Activated T-helper 1 cell treated with anti-CD3 and anti-CD28 coated beads, Interleukin-2, amount 50 U/mL, for 16 hours (primary cell): ENCODE results near the gene MSANTD3.
"Not testable (repeated sequence)": the region's sequence is repeated elsewhere in the genome, so short reads cannot be mapped to it uniquely, and the experiment has no call there.

ENCODE experiments used
- DNase-seq, 2 donors: peaks; one replicate each; pipeline ENCODE4 v3.0.0-alpha.2; 2020; ENCODE audit warnings: low read depth in 1 of 2, low spot score in 1 of 2

The MSANTD3 gene

DNA sequence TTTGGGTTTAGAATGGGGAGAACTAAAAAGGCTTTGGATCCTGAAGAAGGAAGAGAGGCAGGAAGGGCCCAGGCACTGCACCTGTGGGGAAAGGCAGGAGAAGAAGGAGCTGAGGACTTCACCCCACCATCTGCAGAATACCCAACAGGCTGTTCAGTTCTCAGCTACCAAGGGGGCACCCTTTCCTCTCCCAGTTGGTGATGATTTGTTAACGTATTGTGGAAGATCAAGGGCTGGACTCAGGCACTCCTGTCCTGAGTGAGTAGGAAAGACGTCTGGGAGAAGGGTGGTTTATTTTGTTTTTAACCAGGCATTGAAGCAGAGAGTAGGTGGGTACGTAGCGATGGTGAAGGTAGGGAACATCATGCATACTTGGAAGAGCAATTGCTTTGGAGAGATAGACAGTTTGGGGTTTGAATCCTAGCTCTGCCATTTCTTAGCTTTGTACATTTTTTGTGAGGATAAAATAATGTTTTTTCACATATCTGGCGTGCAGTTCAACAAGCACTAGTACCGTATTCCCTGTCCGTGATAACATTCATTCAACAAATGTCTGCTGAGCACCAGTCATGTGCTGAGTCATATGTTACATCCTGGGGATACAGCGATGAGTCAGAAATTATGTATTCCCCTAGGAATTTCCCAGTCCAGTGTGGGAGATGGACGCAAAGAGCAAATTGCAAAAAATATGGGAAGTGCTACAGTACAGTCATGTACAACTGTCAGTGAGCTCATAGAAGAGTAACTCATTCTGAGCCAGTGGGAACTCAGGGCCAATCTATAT lies 2.1 kb downstream of the MSANTD3 start:
- DNase-seq = no peak

DNA sequence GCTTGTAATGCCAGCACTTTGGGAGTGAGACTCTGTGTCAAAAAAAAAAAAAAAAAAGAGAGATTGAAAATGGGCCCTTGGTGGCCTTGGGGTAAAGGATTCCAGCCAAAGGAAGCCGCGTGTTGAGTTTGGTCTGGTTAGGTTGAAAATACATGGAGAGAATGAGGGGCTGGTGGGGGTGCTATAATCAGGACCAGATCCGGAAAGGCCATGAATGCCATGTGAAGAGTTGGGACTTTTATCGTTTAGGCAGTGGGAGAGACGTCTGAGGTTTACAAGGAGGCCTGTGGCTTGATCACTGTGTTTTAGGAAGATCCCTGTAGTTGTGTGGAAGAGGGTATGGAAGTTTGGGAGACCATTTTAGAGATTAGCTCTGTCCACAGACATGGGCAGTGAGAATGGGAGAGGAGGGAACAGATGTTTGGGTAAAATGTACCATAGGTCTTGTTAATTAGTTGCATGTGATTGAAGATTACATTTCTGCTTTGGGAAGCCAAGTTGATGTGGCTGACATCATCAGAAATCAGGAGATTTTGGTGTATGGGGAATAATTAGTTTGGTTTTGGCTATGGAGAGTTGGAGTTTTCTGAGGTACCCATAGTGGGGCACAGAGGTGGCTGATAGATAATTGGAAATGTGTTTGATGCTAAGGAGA lies 3.5 kb downstream of the MSANTD3 start:
- DNase-seq = no peak

- DNase-seq = no peak
Measured at GRCh38 chr9:100431886-100432285, 4.9 kb downstream of the MSANTD3 start.

DNA sequence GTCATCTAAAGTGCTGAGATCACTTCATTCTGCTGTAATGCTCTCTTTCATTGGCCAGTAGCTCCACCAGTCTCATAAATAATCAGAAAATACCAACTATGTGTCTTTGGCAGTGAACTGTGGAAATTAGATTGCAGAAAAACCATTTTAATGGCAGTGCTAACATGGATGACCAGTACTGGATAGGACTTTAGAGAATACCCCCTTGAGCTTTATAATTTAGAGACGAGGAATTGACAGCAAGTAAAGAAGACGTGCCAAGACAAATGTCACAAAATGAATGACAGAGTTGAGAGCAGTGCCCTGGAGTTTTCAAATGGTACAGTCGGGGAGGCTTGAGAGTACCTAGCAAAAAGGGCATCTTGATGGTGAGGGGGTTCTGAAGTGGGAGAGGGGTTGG lies 5.8 kb downstream of the MSANTD3 start:
- DNase-seq = no peak

GRCh38 chr9:100436571-100436970 lies 9.6 kb downstream of the MSANTD3 start:
- no peak for DNase-seq

GRCh38 chr9:100437860-100438805 lies 11.2 kb downstream of the MSANTD3 start:
- peak; percentile 42 to 47 for DNase-seq

DNA sequence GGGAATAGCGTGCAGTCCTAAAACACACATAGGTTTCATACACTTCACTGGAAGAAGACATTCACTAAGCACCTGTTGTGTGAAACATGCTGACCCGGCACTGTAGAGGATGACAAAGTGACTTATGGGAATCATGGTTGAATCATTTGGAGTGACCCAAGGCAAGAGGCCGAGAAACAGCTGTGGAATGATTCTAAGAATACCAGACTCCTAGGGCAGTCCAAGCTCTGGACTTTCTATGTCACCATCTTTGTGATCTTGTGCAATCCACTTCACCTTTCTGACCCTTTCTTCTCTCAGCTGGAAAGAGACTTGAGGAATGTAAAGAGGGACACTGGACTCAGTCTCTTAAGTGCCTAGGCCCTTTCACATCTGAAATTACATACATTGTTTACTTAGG lies 13.1 kb downstream of the MSANTD3 start:
- DNase-seq = no peak

DNA sequence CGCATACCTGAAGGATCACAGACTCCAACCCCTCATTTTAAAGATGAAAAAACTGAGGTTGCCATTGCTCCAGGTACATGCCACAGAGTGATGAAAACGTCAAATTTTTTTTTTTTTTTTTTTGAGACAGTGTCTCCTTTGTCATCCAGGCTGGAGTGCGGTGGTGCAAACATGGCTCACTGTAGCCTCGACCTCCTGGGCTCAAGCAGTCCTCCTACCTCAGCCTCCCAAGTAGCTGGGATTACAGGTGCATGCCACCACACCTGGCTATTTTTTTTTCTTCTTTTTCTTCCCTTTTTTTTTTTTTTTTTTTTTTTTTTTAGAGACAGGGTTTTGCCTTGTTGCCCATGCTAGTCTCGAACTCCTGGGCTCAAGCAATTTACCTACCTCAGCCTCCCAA lies 13.5 kb downstream of the MSANTD3 start:
- not testable (repeated sequence) for DNase-seq

DNA sequence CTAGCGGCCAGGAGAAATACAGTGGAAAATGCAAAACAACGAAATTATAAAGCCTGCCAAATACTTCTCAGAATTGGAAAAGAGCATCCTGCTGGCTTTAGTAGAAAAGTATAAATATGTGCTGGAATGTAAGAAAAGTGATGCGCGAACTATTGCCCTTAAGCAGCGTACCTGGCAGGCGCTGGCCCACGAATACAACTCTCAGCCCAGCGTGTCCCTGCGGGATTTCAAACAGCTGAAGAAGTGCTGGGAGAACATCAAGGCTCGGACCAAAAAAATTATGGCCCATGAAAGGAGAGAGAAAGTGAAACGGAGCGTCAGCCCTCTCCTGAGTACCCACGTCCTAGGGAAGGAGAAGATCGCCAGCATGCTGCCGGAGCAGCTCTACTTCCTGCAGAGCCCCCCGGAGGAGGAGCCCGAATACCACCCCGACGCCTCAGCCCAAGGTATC lies 15.0 kb downstream of the MSANTD3 start:
- no peak for DNase-seq

DNA sequence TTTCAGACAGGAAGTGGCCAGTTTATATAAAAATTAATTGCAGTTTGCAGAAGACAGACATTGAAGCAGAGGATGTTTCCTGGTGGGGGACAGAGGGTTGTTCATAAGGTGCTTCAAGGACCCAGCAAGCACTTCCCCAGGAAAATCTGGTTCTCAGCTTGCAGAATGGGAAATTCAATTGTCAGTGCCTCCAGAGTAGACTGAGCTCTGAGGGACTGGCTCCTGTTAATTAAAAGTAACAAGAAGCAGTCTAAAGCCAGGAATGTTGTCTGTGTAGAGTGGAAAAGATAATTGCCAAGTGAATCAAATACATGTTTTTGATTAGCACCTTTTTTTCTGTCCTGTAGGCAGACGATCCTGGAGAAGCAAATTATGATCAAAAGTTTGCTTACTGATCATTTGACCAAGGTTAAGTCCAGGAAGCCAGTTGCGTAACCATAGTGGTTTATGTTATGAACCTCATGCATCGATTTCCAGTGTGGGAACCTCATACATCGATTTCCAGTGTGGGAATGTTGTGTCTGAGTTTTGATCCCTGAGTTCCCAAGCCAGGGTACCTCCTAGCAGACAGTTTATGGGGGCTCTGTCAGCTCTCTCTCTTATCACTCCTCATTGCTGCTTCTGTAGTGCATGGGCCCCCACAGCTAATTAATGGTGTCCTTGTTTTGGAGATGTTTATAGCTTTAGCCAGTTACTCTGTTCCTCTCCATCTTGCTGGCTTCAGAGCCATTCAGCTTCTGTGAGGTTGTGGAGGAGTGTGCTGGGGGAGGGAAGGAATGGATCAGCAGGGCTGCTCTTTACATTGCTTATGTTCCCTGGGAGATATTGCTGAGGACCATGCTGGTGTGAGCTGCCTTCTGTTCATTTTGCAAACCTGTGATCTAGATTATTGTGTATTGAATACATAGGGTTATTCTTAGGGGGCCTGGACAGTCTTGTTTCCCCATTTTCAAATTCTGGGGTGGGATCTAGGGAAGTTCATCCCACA lies 17.1 kb downstream of the MSANTD3 start:
- no peak for DNase-seq

DNA sequence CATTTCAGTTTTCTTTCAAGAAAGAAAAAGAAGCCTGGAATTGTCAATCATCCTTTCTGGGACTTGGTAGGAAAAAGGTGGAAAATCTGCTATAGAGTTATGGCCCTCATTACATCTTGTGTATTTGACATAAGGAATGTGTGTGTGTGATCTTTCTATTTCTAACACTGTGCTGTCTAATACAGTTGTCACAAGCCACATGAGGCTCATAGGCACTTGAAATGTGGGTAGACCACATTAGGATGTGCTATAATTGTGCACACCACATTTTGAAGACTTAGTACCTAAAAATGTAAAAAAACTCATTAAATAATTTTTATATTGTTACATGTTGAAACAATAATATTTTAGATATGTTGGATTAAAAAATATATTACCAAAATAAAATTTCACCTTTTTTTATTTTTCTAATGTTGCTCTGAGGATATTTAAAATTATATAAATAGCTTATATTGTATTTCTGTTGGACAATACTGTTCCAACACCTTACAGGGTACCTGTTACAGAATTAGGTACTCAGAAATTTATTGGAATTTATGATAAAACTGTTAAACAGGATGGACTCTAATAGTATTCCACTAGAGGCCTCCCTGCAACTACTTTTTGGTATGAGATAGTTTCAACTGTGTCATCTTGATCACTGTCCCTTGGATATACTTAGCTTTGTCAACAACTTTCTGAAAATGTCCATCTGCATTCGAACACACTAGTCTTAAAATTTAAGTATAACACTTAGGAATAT lies 18.4 kb downstream of the MSANTD3 start:
- DNase-seq = no peak

DNA sequence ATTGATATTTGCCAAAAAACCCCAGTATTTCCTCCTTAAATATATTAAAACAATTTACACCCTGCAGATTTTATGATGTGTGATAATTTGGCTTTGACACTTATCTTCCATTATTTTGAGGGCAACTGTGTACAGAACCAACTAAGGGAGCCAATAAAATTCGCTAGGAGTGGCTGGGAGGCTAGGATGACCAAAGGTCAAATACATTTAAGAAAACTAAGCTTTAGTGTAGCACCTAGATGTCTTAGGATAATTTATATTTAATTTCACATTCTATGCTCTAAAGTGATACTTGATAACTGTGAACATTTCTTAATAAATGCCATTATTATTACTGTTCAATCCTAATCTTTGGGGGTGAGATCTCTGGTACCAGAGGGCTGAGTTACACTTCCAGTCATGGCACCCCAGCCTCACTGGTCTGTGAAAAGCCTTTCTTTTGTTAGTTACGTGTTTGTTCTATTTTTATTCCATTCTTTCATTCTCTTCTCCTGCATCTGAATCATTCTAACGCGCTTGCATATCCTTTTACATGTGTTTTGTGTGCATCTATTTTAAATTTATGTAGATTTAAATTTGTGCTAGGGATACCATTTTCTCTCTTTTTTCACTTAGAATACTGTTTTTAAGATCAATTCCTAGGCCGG lies 19.1 kb downstream of the MSANTD3 start:
- no peak for DNase-seq

- DNase-seq = no peak
Measured at GRCh38 chr9:100447041-100447440, 20.1 kb downstream of the MSANTD3 start.

DNA sequence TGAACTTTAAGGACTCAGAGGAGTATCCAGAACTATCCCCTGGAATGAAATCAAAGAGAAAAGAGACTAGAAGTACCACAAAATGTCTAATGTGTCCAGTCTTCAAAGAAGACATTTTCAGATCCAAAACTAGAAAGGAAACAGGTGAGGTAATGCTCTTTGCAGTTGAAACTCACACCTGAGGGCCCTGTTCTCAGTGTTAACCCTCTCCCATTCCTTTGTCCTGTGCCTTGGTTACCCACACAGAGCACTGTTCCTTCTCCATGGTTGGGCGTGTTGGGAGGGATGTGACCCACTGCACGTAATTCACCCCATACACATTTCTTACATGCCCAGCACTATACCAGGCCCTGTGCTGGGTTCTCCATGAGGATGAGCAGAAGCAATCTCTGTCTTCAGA lies 21.3 kb downstream of the MSANTD3 start:
- no peak for DNase-seq

- DNase-seq = no peak
Measured at GRCh38 chr9:100449420-100449819, 22.5 kb downstream of the MSANTD3 start.

DNA sequence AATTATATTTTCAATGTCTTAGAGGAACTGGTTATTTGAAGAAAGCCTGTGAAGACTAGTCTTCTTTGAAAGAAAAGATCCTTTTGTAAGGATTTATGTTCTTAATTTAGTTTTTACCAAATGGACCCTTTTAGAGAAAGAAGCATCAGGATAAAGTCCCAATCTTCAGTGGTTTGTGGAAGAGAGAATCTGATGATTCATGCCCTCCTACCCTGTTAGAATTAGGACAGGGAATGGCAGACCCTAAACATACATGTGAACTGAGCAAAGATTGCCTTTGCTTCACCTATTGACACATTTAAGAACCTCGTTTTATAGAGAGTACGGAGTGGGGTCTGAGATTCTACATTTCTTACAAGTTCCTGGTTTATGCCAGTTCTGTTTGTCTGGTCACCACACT lies 26.0 kb downstream of the MSANTD3 start:
- no peak for DNase-seq

DNA sequence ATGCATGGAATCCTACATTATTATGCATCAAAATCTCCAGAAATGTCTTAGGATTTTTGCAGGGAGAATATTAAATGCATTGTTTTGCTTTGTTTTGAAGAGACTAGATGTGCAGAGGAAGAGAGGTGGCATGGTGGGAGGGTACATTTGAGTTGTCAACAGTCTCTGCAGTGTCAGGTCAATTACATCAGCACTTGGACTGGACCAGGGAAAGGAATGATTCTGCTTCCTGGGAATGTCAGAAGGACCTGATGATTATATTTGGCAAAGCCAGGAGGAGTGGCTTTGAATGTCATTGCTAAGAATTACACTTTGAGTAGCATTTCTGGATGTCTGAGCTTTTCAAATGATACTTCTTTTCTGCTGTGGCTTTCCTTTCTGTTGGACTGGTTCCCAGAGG lies 28.5 kb downstream of the MSANTD3 start:
- no peak for DNase-seq

GRCh38 chr9:100457517-100457916 lies 30.6 kb downstream of the MSANTD3 start:
- DNase-seq = no peak

- no peak for DNase-seq
Measured at GRCh38 chr9:100459963-100460362, 33.0 kb downstream of the MSANTD3 start.
